Sigmoid colon (tissue), 7 donors: ENCODE data around the gene PDZD4. TPM values are rescaled to one million over a fixed set of nuclear protein-coding genes. Genes with fewer than 3 reads are reported as not detected.

ENCODE experiments used
- DNase-seq: peaks from one replicate; pipeline ENCODE4 v3.0.0-alpha.2; 2019
- H3K27ac ChIP-seq, 4 donors: fragments of 200-600 bp; sonication (generic); one replicate each; pipeline ENCODE4 v1.5.1; 2016 to 2019; ENCODE audit warnings: mild to moderate bottlenecking in 1 of 4
- H3K27me3 ChIP-seq, 3 donors: fragments of 200-600 bp; sonication (generic); one replicate each; pipeline ENCODE4 v1.5.1; 2019; ENCODE audit warnings: mild to moderate bottlenecking in 1 of 3
- H3K36me3 ChIP-seq, 4 donors: fragments of 200-600 bp; sonication (generic); one replicate each; pipeline ENCODE4 v1.5.1; 2016 to 2019
- H3K4me1 ChIP-seq, 4 donors: fragments of 200-600 bp; sonication (generic); one replicate each; pipeline ENCODE4 v1.5.1; 2017 to 2019
- H3K4me3 ChIP-seq, 4 donors: fragments of 200-600 bp; sonication (generic); one replicate each; pipeline ENCODE4 v1.5.1; 2017 to 2019; ENCODE audit warnings: mild to moderate bottlenecking in 2 of 4, moderate library complexity in 1 of 4
- H3K9me3 ChIP-seq, 4 donors: fragments of 200-600 bp in 3 of 4; sonication (generic) in 3 of 4; one replicate each; pipeline versions ENCODE4 v1.5.1 to v1.6.1; 2013 to 2019
- EP300 ChIP-seq, 4 donors: sonication (generic); formaldehyde crosslinking; IDR thresholded peaks; one replicate each; pipeline ENCODE4 v1.6.1; 2017; ENCODE audit warnings: antibody characterized with exemption in 4 of 4
- POLR2A ChIP-seq, 2 donors: fragments of 450-650 bp; IDR thresholded peaks; one replicate each; pipeline ENCODE4 v1.6.1; 2016; ENCODE audit warnings: antibody characterized with exemption in 2 of 2, mild to moderate bottlenecking in 2 of 2, moderate library complexity in 2 of 2
- POLR2AphosphoS5 ChIP-seq, 4 donors: sonication (generic); formaldehyde crosslinking; IDR thresholded peaks; one replicate each; pipeline ENCODE4 v1.6.1; 2017; ENCODE audit warnings: antibody characterized with exemption in 4 of 4
- WGBS, 2 donors: extraction: QIAGEN DNeasy Blood & Tissue Kit; methylation state at CpG; one replicate each; pipeline ENCODE4 v1.1.7; 2013; 5-methylcytosine and 5-hydroxymethylcytosine counted together
- intact Hi-C: fragments of 100-400 bp; cut with DNase I; formaldehyde crosslinking; loops from one replicate; pipeline ENCODE4 v1.15.1; 2023
- polyA plus RNA-seq, 3 donors: library from polyadenylated mRNA; stranded (reverse); fragments of 200-250 nt; gene quantifications; one replicate each; pipeline ENCODE4 v1.2.3, GENCODE V29; 2013
- total RNA-seq, 4 donors: library from RNA; depleted of rRNA; stranded (reverse); fragments of >200 nt; gene quantifications; one replicate each; pipeline ENCODE4 v1.1.0, GENCODE V29; 2016
- TF ChIP-seq, protein P1 (sequence below), 4 experiments: fragments of 450-650 bp in 3 of 4; fragments of 200-600 bp in 1 of 4; IDR thresholded peaks; one replicate each; pipeline ENCODE4 v1.5.1; 2016 to 2019; ENCODE audit warnings: antibody characterized with exemption in 4 of 4, mild to moderate bottlenecking in 3 of 4, moderate library complexity in 2 of 4
- donor health status: healthy with polysubstance abuse.
- donor health status: Bipolar disorder and iron deficiency.
- donor health status: healthy.

The PDZD4 gene
- total and polyA plus RNA-seq, 7 donors: 0.46 to 24.4 (median 8.6) TPM

DNA sequence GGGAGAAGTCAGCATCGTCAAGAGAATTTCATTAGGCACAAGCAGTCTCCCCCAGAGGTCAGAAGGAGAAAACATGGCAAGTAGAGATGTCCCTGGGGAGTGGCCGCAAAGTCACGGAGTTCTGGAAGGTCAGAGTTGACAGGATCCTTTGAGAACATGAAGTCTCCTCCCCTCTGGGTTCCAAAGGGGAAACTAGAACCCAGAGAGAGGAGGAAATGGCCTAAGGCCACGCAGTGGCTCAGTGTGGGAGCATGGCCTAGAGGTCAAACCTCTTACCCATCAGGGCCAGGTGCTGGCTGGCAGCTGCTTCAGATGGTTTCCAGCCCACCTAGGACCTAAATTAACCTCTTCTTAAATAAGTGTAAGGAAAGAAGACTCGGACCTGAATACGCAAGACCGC lies 37.1 kb downstream of the PDZD4 start:
- Histone ChIP-seq H3K27ac (peak overlapping the region; percentile 89 to 98 (median 94)), H3K9me3 (no peaks in the 10 kb centered on the region), H3K36me3 (peaks cover 0 to 33% (median 7%) of the 10 kb centered on the region in 4 donors), H3K4me3 (peak overlapping the region; percentile 59 to 71 (median 62)), H3K4me1 (peaks cover 0 to 32% (median 29%) of the 10 kb centered on the region in 4 donors), H3K27me3 (no peaks in the 10 kb centered on the region)
- intact Hi-C loops: loop anchor here (5.0 kb wide), 1 partner anchor 134 kb away; the partner anchor contains the start of gene ARHGAP4
- 7 to 15% methylated on average over 7 of the region's 7 CpGs for WGBS, 2 donors
- no peak for DNase-seq
- TF ChIP-seq POLR2A (IDR thresholded peaks at IDR 0.05): no peak
- TF ChIP-seq EP300 (IDR thresholded peaks at IDR 0.05): no peak
- TF ChIP-seq, protein P1, sequence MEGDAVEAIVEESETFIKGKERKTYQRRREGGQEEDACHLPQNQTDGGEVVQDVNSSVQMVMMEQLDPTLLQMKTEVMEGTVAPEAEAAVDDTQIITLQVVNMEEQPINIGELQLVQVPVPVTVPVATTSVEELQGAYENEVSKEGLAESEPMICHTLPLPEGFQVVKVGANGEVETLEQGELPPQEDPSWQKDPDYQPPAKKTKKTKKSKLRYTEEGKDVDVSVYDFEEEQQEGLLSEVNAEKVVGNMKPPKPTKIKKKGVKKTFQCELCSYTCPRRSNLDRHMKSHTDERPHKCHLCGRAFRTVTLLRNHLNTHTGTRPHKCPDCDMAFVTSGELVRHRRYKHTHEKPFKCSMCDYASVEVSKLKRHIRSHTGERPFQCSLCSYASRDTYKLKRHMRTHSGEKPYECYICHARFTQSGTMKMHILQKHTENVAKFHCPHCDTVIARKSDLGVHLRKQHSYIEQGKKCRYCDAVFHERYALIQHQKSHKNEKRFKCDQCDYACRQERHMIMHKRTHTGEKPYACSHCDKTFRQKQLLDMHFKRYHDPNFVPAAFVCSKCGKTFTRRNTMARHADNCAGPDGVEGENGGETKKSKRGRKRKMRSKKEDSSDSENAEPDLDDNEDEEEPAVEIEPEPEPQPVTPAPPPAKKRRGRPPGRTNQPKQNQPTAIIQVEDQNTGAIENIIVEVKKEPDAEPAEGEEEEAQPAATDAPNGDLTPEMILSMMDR (IDR thresholded peaks at IDR 0.05): no peak
- no peak for TF ChIP-seq POLR2AphosphoS5 (IDR thresholded peaks at IDR 0.05)

DNA sequence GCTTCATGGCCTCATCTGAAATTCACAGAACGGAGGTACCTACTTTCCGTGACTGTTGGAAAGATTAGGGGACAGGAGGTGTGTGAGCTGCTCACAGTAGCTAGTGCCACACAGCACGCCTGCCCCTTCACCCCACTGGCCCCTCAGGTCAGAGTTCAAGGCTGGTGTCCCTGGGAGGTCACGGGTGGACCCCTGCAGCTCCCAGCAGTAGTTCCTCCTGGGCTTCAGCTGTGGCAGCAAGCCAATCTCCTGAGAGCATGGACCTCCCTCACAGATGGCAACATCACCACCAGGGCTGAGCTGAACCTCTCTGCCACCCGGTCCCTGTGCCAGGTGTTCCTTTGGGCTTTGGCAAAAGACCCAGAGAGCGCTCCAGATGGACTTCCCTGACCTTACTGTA lies 38.0 kb downstream of the PDZD4 start:
- H3K4me1 ChIP-seq: peaks cover 0 to 32% (median 29%) of the 10 kb centered on the region in 4 donors
- TF ChIP-seq POLR2A (IDR thresholded peaks at IDR 0.05) (no peak), POLR2AphosphoS5 (IDR thresholded peaks at IDR 0.05) (no peak), EP300 (IDR thresholded peaks at IDR 0.05) (no peak)
- TF ChIP-seq, protein P1 (IDR thresholded peaks at IDR 0.05): no peak
- peak overlapping the region in 2 of 4 donors; percentile 89 to 92 for H3K27ac ChIP-seq
- peaks cover 0 to 29% (median 3%) of the 10 kb centered on the region in 4 donors for H3K36me3 ChIP-seq
- WGBS, 2 donors: 91 to 95% methylated on average over 6 of the region's 6 CpGs
- intact Hi-C loops: loop anchor here (5.0 kb wide), 1 partner anchor 135 kb away; the partner anchor contains the start of gene ARHGAP4
- no peaks in the 10 kb centered on the region for H3K9me3 ChIP-seq
- H3K4me3 ChIP-seq: no peak overlapping the region
- no peaks in the 10 kb centered on the region for H3K27me3 ChIP-seq
- DNase-seq: no peak

DNA sequence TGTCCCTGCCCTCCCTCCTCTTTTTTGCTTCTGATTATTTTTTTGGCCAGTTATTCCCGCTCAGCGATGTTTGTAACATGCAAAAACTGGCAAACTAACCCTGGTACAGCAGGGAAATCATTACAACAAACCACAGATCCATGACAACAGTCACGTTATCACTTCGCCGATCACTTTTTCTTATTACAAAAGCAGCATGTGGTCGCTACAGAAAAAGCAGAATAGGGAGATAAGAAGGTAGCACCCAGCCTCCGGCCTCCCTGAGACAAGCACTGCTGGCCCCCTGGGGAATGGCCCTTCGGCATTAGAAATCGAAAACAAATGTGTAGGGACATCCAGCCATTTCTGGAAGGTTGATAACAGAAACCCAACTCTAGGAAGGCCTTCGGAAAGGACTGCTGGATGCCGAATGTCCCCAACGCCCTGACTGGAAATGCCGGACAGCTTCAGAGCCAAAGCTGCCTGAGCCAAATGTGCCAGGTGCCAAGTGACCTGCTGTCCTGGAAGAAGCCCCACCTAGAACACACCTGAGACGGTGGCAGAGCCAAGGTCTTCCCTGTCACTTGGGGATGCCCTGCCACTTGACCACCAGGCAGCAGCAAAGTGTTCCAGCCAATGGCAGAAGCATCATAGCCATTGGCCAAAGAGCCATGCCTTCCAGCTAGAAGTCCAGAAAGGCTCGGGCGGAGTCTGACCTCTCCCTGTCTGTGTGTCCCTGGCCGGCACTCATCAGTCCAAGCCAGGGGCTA lies 39.1 kb downstream of the PDZD4 start:
- TF ChIP-seq, protein P1 (IDR thresholded peaks at IDR 0.05): no peak
- TF ChIP-seq EP300 (IDR thresholded peaks at IDR 0.05) (no peak), POLR2A (IDR thresholded peaks at IDR 0.05) (no peak), POLR2AphosphoS5 (IDR thresholded peaks at IDR 0.05) (no peak)
- no peaks in the 10 kb centered on the region for H3K27me3 ChIP-seq
- DNase-seq: no peak
- H3K36me3 ChIP-seq: peaks cover 0 to 34% (median 0%) of the 10 kb centered on the region in 4 donors
- no peaks in the 10 kb centered on the region for H3K9me3 ChIP-seq
- no peak overlapping the region for H3K4me3 ChIP-seq
- 88 to 92% methylated on average over 17 of the region's 17 CpGs for WGBS, 2 donors
- intact Hi-C loops: loop anchor here (5.0 kb wide), 1 partner anchor 136 kb away; the partner anchor contains the start of gene ARHGAP4
- H3K27ac ChIP-seq: no peak overlapping the region
- H3K4me1 ChIP-seq: peaks cover 0 to 30% (median 28%) of the 10 kb centered on the region in 4 donors

DNA sequence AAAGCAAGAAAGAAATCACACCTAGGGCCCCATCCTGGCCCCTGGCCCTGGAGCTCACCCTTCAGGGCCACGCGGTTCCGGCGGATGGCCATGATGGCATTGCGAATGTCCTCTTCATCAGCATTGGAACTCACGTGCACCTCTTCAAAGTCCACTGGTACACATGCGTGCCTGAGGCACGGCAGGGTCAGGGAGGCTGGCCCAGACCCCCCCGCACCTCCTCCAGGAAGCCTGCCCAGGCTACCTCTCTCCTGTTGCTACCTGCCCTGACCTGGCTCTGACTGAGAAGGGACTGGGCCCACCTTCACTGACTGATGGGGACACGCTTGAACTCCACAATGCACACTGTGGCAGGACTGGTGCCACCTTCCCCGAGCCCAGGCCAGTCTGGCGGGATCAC lies 40.7 kb downstream of the PDZD4 start:
- WGBS, 2 donors: 95 to 96% methylated on average over 12 of the region's 12 CpGs
- peaks cover 0 to 48% (median 3%) of the 10 kb centered on the region in 4 donors for H3K36me3 ChIP-seq
- TF ChIP-seq, protein P1 (IDR thresholded peaks at IDR 0.05): no peak
- TF ChIP-seq POLR2AphosphoS5 (IDR thresholded peaks at IDR 0.05) (no peak), EP300 (IDR thresholded peaks at IDR 0.05) (no peak), POLR2A (IDR thresholded peaks at IDR 0.05) (no peak)
- no peak for DNase-seq
- no peaks in the 10 kb centered on the region for H3K9me3 ChIP-seq
- intact Hi-C loops: loop anchor here (5.0 kb wide), 1 partner anchor 138 kb away; the partner anchor contains the start of gene ARHGAP4
- H3K4me3 ChIP-seq: no peak overlapping the region
- no peak overlapping the region for H3K27ac ChIP-seq
- no peaks in the 10 kb centered on the region for H3K27me3 ChIP-seq
- peaks cover 0 to 18% (median 16%) of the 10 kb centered on the region in 4 donors for H3K4me1 ChIP-seq
